Stimulated activated CD8-positive, alpha-beta memory T cell treated with anti-CD3 and anti-CD28 coated beads, Interleukin-4, amount 100 ng/mL, for 1 hour (primary cell): Measurements from ENCODE around the gene FRMD4A.
"Not testable (repeated sequence)": the region's sequence is repeated elsewhere in the genome, so short reads cannot be mapped to it uniquely, and the experiment has no call there.

Source experiments
- DNase-seq, 2 donors: peaks; one replicate each; pipeline ENCODE4 v3.0.0-alpha.2; 2020; ENCODE audit warnings: low read depth in 2 of 2, low spot score in 1 of 2

FRMD4A gene

GRCh38 chr10:14151571-14151970, 179.2 kb downstream of the FRMD4A start:
- DNase-seq: no peak

- no peak for DNase-seq
Observed at GRCh38 chr10:14150526-14150925, 180.2 kb downstream of the FRMD4A start.

- no peak for DNase-seq
Observed at GRCh38 chr10:14146501-14146900, 184.2 kb downstream of the FRMD4A start.

- DNase-seq: no peak
Observed at GRCh38 chr10:14146025-14146424, 184.7 kb downstream of the FRMD4A start.

- no peak for DNase-seq
Observed at GRCh38 chr10:14144451-14144850, 186.3 kb downstream of the FRMD4A start.

GRCh38 chr10:14142606-14143250, 188.0 kb downstream of the FRMD4A start:
- no peak for DNase-seq

- no peak for DNase-seq
Observed at GRCh38 chr10:14141283-14141682, 189.4 kb downstream of the FRMD4A start.

- no peak for DNase-seq
Observed at GRCh38 chr10:14137391-14137790, 193.3 kb downstream of the FRMD4A start.

- DNase-seq: not testable (repeated sequence)
Observed at GRCh38 chr10:14135196-14135595, 195.5 kb downstream of the FRMD4A start.

GRCh38 chr10:14134275-14134674, 196.4 kb downstream of the FRMD4A start:
- no peak for DNase-seq

- DNase-seq: no peak
Observed at GRCh38 chr10:14131261-14131960, 199.3 kb downstream of the FRMD4A start.

GRCh38 chr10:14129770-14130169, 201.0 kb downstream of the FRMD4A start:
- no peak for DNase-seq

- no peak for DNase-seq
Observed at GRCh38 chr10:14128519-14128918, 202.2 kb downstream of the FRMD4A start.

GRCh38 chr10:14126697-14127440, 203.9 kb downstream of the FRMD4A start:
- no peak for DNase-seq

GRCh38 chr10:14125564-14125963, 205.2 kb downstream of the FRMD4A start:
- DNase-seq: no peak

GRCh38 chr10:14124941-14125340, 205.8 kb downstream of the FRMD4A start:
- DNase-seq: no peak

- DNase-seq: no peak
Observed at GRCh38 chr10:14123139-14123538, 207.6 kb downstream of the FRMD4A start.

- no peak for DNase-seq
Observed at GRCh38 chr10:14120812-14121211, 209.9 kb downstream of the FRMD4A start.

GRCh38 chr10:14118953-14119352, 211.8 kb downstream of the FRMD4A start:
- DNase-seq: no peak

GRCh38 chr10:14116837-14117236, 213.9 kb downstream of the FRMD4A start:
- no peak for DNase-seq

- no peak for DNase-seq
Observed at GRCh38 chr10:14116021-14116420, 214.7 kb downstream of the FRMD4A start.

GRCh38 chr10:14114791-14115190, 215.9 kb downstream of the FRMD4A start:
- no peak for DNase-seq
